Posterior vena cava (tissue), 2 donors: ENCODE results near the gene PRXL2B. TPM values are rescaled to one million over a fixed set of nuclear protein-coding genes. Genes with fewer than 3 reads are reported as not detected.

Source experiments
- DNase-seq: peaks from one replicate; pipeline ENCODE4 v3.0.0-alpha.2; 2020; ENCODE audit warnings: low spot score
- intact Hi-C, 2 donors: fragments of 100-400 bp; cut with DNase I; formaldehyde crosslinking; loops; one replicate each; pipeline versions ENCODE4 v1.14.1 to v1.14.2; 2022 to 2023
- total RNA-seq, 2 donors: library from RNA; stranded (reverse); fragmentation: NEBNext Ultra II Directional; extraction: Animal tissue kit (Norgen Biotek cat#: 25700); gene quantifications; one replicate each; pipeline ENCODE4 v1.2.1, GENCODE V29; 2021
- donor health status: DM: yes; HTN: yes; CAD: no.
- donor health status: DM: yes; HTN: yes; CAD: no.

The PRXL2B gene
- total RNA-seq, 2 donors from 2014 or later: 11.4 to 12.2 TPM

DNA sequence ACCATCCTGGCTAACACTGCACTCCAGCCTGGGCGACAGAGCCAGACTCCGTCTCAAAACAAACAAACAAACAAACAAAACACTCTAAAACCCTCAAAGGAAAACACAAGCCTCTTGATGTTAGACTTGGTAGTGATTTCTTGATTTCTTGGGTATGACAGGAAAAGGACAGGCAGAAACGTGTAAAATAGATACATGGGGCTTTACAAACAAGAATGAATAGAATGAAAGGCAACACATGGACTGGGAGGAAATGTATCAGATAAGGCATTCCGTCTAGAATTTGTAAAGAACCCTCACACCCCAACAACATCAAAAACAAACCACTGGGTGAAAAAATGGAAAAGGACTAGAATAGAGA lies 7.8 kb upstream of the PRXL2B start:
- intact Hi-C loops: no loop called here

GRCh38 chr1:2580691-2581090 lies 5.9 kb upstream of the PRXL2B start:
- intact Hi-C loops: no loop called here
- peak; percentile 46 for DNase-seq

More for the DNA sequence above, 7.8 kb upstream of the PRXL2B start:
- no peak for DNase-seq

GRCh38 chr1:2582391-2582790 lies 4.2 kb upstream of the PRXL2B start:
- DNase-seq: peak; percentile 35
- intact Hi-C loops: no loop called here

DNA sequence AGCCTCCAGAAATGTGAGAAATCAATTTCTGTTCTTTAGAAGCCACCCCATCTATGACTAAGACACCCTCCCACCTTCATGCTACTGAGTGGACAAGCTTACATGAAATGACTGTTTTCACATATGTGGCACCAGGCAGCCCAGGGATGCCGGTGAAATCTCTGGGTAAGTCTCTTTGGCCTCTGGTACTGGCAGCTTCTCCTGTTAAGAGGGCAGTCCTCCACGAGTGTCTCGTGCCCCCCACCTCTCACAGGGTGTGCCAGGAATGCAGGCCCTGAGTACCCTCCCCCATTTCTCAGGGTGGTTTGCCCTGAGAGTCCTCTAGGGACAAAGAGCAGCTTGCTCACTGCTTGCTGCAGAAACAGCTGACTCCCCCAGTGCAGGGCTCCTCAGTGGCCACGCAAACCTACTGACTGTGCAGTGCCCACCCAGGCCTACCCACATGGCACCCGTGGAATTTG lies 3.2 kb upstream of the PRXL2B start:
- intact Hi-C loops: no loop called here
- DNase-seq: peak; percentile 71

DNA sequence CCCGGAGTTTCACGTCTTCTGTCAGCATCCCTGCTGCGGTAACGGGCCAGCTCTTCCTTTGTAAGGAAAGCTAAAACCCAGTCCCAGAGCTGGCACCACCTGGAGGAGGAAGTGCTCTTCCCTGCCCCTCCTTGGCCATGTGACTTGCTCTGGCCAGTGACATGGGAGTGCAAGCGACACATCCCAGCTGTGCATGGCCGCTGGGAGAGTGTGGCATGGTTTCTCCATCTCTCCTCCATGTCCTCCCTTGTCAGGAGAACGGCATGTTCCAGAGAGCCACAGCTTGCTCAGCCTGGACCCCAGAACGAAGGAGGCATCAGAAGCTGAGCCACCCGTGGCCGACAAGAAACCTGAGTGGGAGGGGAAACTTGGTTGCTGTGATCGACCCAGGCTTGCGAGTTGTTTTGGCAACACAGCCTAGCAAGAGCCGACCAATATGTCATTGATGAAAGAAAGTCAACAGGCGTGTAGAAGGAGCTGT lies 2.7 kb upstream of the PRXL2B start:
- DNase-seq: peak; percentile 56
- intact Hi-C loops: no loop called here

- DNase-seq: peak; percentile 78
- intact Hi-C loops: no loop called here
Measured at GRCh38 chr1:2584686-2585317, 1.8 kb upstream of the PRXL2B start.

DNA sequence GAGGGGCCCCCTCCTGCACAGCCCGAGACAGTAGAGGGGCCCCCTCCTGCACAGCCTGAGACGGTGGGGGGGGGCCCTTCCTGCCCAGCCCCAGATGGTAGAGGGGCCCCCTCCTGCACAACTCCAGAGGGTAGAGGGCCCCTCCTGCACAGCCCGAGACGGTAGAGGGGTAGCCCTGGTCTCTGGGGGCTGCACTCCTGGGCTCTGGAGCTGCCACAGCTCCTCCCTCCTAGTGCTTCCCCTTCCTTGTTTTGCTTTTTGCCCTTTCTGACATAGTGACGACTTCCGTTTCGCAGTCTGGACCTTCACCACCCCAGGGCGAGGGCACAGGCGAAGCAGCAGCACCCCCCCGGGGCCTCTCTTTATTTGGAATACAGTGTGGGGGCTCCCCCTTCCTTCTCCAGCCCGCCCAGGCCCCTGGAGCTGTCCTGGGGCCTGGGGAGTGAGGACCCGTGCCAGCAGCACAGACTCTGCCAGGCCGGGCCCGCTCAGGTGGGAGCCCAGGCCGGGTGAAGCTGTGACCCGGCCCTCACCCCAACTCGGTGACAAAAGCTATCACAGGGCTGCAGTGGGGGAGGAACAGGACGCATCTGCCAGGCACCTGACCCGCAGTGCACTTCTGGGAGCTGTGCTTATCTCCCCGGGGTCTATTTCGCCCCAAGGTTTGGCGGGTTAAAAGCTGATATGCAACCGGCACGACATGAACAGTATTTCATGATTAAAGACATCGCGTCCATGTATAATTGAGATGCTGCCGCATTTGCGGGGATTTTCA lies 1.1 kb upstream of the PRXL2B start:
- intact Hi-C loops: no loop called here
- peak; percentile 88 for DNase-seq

DNA sequence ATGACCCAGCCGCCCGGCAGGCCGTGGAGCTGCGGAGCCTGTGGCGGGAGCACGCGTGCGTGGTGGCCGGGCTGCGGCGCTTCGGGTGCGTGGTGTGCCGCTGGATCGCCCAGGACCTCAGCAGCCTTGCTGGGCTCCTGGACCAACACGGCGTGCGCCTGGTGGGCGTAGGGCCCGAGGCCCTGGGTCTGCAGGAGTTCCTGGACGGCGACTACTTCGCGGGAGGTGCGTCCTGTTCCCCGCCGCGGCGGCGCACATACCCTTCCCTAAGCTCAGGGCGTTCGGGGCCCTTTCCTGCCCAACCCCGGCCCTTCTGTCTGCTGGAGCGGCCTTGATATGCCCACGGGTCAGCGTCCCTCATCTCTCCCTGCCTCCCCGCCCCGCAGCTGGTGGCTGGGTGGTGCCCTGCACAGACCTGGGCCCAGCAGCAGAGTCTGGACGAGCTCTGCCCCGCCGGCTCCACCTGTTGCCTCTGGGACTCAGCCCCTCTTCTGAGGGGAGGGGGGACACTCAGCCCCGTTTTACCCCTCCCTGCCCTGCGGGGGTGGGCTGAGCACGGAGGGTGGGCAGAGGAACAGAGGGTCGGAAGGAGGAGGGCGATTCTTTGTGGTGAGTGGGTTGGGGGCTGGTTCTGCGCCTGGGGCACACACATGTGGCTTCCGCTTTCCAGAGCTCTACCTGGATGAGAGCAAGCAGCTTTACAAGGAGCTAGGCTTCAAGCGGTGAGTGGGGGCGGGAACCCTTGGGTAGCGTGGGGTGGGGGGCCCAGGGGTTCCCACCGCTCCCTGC lies 688 bp downstream of the PRXL2B start:
- intact Hi-C loops: no loop called here

DNA sequence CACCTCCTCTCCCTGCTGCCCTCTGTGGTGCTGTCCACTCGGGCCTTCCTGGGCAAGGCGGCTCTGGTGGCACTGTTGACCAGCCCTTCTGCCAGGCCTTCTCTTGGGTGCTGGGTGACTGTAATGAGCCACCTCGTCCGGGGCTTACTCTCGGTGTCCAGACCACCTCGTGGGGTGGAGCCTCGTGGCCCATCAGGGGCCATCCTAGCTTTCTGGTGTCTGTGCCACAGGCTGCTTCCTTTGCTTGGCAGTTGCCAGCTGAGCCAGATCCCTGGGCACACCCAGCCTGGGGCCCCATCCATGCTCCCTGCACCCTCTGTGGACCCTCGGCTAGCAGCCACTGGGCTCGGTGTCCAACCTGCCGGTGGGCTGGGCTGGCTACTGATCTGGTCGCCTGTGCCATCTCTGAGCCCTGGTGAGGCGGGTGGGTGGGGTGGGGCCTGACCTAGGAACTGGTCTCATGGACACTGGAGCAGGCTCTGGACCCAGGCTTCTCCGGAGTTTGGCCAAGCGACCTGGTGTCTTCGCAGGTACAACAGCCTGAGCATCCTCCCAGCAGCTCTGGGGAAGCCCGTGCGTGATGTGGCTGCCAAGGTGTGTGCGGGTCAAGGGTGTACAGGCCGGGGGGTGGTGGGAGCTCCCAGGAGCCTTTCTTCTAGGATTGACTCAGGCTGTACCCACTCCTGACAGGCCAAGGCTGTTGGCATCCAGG lies 1.4 kb downstream of the PRXL2B start:
- peak; percentile 76 for DNase-seq
- intact Hi-C loops: no loop called here

More for the DNA sequence above, 688 bp downstream of the PRXL2B start:
- no peak for DNase-seq

DNA sequence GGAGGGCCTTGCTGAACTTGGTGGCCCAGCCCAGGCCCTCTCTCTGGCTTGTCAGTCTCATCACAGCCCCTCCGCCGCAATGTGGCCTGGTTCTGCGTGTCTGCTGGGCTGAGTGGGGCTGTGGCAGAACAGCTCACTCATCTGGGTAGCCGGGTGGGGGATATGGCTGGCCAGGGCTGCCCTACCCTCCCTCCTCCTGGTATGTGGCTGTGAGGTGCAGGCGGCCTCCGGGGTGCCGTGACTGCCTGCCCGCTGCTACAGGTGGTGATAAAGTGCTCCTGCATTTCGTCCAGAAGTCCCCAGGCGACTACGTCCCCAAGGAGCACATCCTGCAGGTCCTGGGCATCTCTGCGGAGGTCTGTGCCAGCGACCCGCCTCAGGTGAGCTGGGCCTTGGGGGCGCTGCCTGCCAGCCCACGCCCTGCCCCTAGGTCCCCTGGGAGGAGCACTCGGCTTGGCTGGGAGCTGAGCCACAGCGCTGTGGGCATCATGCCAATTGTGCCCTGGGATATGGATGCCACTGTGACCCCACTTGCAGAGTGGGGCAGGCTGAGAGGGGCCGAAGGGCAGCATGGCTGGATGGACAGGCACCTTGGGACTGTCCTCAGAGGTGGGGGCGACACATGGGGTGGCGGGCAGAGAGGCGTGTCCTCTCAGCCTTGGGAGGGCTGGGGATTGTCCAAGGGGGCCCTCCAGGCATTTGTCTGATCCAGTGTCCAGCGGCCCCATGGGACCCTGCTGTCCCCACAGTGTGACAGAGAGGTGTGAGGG lies 2.3 kb downstream of the PRXL2B start:
- peak; percentile 81 for DNase-seq
- intact Hi-C loops: no loop called here

DNA sequence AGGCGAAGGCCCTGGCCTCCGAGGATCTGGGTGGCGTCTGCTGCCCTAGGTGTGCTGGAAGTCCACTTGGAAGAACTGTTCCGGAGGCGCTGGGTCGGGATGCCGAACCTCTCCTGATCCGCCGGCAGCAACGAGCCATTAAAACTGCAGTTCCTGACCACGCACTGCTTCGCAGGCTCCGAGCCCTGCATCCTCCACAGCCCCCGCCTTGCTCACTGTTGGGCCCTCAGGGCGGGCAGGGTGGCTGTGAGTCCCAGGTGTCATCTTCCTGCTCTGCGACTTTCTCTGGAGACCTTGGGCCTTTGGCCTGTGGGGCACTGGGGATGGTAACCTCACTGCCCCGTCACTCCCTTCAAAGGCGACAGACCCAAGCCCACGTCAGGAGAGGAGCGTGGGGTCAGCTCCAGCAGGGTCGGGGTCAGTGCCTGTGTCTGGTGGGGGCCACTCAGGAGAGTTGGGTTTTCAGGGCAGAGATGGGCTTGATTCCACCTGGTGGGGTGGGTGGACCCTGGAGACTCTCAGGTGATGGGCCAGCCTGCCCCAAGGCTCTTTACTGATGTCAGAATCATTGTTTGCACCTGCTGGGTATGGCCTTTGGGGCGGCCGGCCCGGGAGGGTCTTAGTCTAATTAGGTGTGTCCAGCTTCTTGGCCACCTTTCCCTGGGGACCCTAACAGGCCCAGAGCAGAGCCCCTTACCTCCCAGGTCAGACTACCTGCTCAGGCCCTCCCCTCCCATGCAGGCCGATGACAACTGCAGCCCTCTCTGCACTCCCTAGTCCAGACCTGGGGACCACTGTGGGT lies 3.1 kb downstream of the PRXL2B start:
- intact Hi-C loops: no loop called here
- DNase-seq: peak; percentile 77

GRCh38 chr1:2590233-2591141 lies 3.9 kb downstream of the PRXL2B start:
- DNase-seq: peak; percentile 78
- intact Hi-C loops: no loop called here

DNA sequence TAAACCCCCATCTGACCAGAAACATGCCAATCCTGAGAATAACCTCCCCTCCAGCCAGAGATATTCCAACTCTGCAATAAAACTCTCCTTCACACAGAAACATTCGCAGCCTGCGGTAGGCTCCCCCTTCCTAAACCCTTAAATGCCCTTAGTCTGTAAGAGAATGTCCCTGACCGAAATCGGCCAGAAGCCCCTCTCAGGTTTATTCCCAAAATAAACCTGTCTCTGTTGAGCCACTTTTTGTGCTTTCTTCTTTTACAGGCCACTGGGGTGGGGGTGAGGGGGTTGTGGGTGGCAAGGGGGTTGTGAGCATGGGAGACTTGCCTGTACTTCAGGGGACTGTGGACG lies 4.6 kb downstream of the PRXL2B start:
- no peak for DNase-seq
- intact Hi-C loops: no loop called here

DNA sequence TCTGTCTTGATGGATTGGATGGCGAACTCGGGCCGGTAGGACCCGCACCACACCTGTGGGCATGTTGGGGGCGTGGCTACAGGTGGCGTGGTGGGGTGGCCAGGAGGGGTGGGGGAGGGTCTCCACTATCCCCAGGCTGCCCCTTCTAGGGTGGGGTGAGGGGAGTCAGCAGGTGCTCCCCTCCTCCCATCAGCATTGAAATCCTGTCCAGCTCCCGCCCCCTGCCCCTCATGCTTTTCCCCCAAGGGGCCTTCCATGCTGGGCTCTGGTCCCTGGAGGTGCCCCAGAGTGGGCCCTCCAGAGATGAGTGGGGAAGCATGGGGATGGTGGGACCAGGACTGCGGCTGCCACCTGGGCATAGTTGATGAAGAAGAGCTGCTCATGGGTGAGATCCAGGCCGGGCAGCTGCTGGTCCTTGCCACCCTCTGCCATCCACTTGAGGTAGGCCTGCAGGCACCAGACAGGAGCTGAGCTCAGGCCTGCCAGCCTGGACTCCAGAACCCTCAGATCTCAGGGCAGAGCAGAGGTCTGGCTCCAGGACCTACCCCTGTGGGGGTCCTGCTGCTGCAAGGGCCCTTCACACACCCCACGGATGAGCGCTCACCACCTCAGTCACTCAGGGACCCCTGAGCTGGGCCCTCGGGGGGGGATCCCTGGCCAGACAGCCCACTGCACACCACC lies 5.1 kb downstream of the PRXL2B start:
- intact Hi-C loops: no loop called here
- DNase-seq: peak; percentile 54

DNA sequence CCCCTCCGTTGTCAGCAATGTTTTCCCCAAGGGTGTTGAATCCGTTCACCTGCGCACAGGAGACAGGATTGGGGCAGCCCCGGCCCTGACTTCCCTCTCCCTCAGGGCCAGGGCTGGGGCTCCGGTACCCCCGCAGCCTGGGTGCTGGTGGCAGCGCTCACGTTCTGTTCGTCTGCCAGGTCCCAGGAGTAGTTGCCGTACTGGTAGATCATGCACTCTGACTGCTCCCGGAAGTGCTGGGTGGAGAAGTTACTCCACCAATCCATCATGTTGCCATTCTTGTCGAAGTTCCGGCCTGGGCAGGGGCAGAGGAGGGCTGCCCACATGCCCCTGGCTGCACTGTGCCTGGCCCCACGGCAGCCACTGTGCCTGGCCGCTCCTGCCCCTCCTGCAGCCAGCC lies 6.1 kb downstream of the PRXL2B start:
- DNase-seq: peak; percentile 74
- intact Hi-C loops: no loop called here

GRCh38 chr1:2593251-2593878 lies 6.8 kb downstream of the PRXL2B start:
- intact Hi-C loops: no loop called here
- peak; percentile 69 for DNase-seq
